Fibroblast of lung (primary cell): ENCODE results near the gene CAPN12.

Experiments used
- CTCF ChIP-seq, 2 donors: IDR thresholded peaks in 1 of 2; conservative IDR thresholded peaks in 1 of 2; 1 replicate in 1 of 2; 2 replicates in 1 of 2; pipeline ENCODE4 v1.5.1; 2011 to 2012; ENCODE audit warnings: low read length in 2 of 2, control low read depth in 1 of 2, inconsistent platforms in 1 of 2, low read depth in 1 of 2, mild to moderate bottlenecking in 1 of 2
- EZH2 ChIP-seq: IDR thresholded peaks from 2 replicates; pipeline ENCODE4 v1.5.1; 2012; ENCODE audit warnings: low read length, control low read depth, mild to moderate bottlenecking; ENCODE audit errors: missing control alignments

GRCh38 chr19:38786572-38787265 lies 42.4 kb upstream of the CAPN12 start:
- no peak for TF ChIP-seq CTCF (conservative IDR thresholded peaks at IDR 0.05 in 1 of 2, IDR thresholded peaks at IDR 0.05 in 1 of 2; ENCODE audit: low read depth in 1 of 2, low read length in 2 of 2)
- no peak for TF ChIP-seq EZH2
